ENCODE results near the gene GRIK1. TPM values are rescaled to one million over a fixed set of nuclear protein-coding genes. Genes with fewer than 3 reads are reported as not detected.

The GRIK1 gene
- total RNA-seq, 2 donors from 2014 or later: not detected

DNA sequence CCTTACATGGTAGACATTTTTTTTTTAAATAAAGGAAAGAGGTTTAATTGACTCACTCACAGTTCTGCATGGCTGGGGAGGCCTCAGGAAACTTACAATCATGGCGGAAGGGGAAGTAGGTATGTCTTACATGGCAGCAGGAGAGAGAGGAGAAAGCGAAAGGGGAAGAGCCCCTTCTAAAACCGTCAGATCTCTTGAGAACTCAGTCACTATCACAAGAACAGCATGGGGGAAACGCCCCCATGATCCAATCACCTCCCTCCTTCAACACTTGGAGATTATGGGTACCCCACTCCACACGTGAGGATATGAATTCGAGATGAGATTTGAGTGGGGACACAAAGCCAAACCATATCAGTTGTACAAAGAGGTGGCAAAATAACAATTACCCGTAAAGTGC is 301.7 kb downstream of the GRIK1 start:
- no peak for DNase-seq
- no peaks in the 10 kb centered on the region for H3K4me1 ChIP-seq (ENCODE audit: control insufficient read depth, insufficient read depth, low read length)
- no peak overlapping the region for H3K9ac ChIP-seq (ENCODE audit: extremely low read depth, low read length, poor library complexity, severe bottlenecking)
- H3K4me3 ChIP-seq (ENCODE audit: low read length): no peak overlapping the region
- Mint-ChIP-seq H3K27ac (no peak overlapping the region), H3K27me3 (ENCODE audit: insufficient read depth) (no peaks in the 10 kb centered on the region), H3K36me3 (ENCODE audit: low read depth) (no peaks in the 10 kb centered on the region), H3K4me1 (peaks cover 6% of the 10 kb centered on the region), H3K9me3 (no peaks in the 10 kb centered on the region), H3K4me3 (no peak overlapping the region)
- WGBS, 2 experiments (ENCODE audit: insufficient coverage in 1 of 2, insufficient read length in 1 of 2): 84 to 100% methylated on average over 1 to 6 of the region's 7 CpGs
- TF ChIP-seq, protein P1, sequence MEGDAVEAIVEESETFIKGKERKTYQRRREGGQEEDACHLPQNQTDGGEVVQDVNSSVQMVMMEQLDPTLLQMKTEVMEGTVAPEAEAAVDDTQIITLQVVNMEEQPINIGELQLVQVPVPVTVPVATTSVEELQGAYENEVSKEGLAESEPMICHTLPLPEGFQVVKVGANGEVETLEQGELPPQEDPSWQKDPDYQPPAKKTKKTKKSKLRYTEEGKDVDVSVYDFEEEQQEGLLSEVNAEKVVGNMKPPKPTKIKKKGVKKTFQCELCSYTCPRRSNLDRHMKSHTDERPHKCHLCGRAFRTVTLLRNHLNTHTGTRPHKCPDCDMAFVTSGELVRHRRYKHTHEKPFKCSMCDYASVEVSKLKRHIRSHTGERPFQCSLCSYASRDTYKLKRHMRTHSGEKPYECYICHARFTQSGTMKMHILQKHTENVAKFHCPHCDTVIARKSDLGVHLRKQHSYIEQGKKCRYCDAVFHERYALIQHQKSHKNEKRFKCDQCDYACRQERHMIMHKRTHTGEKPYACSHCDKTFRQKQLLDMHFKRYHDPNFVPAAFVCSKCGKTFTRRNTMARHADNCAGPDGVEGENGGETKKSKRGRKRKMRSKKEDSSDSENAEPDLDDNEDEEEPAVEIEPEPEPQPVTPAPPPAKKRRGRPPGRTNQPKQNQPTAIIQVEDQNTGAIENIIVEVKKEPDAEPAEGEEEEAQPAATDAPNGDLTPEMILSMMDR (conservative IDR thresholded peaks at IDR 0.05): no peak
- no peaks in the 10 kb centered on the region for H3K27me3 ChIP-seq (ENCODE audit: control insufficient read depth, insufficient read depth, low read length, poor library complexity, severe bottlenecking)
- no peaks in the 10 kb centered on the region for H3K36me3 ChIP-seq (ENCODE audit: control insufficient read depth, insufficient read depth, low read length)
- H3K27ac ChIP-seq (ENCODE audit: low read depth, low read length): no peak overlapping the region
- no peaks in the 10 kb centered on the region for H3K9me3 ChIP-seq (ENCODE audit: control insufficient read depth, low read length)

DNA sequence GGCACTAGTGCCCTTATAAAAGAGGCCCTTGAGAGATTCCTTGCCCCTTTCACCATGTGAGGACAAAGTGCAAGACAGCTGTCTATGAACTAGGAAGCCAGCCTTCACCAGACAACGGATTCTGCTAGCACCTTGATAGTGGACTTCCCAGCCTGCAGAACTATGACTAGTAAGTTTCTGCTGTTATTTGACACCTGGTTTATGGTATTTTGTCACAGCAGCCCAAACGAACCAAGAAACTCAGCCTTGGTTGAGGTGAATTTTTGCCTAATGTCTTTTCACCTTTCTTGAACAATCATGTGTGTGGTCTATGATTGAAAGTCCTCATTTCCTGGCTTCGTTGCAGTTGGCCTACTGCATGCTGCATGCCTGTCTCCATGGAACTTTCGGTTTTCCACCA is 302.2 kb downstream of the GRIK1 start:
- WGBS, 2 experiments (ENCODE audit: insufficient coverage in 1 of 2, insufficient read length in 1 of 2): 80 to 85% methylated on average over 2 to 4 of the region's 4 CpGs
- no peak for DNase-seq
- TF ChIP-seq, protein P1 (conservative IDR thresholded peaks at IDR 0.05): no peak
- H3K9me3 ChIP-seq (ENCODE audit: control insufficient read depth, low read length): no peaks in the 10 kb centered on the region
- Mint-ChIP-seq H3K27ac (no peak overlapping the region), H3K4me1 (peaks cover 6% of the 10 kb centered on the region), H3K4me3 (no peak overlapping the region), H3K36me3 (ENCODE audit: low read depth) (no peaks in the 10 kb centered on the region), H3K9me3 (no peaks in the 10 kb centered on the region), H3K27me3 (ENCODE audit: insufficient read depth) (no peaks in the 10 kb centered on the region)
- H3K9ac ChIP-seq (ENCODE audit: extremely low read depth, low read length, poor library complexity, severe bottlenecking): no peak overlapping the region
- H3K36me3 ChIP-seq (ENCODE audit: control insufficient read depth, insufficient read depth, low read length): no peaks in the 10 kb centered on the region
- H3K27ac ChIP-seq (ENCODE audit: low read depth, low read length): no peak overlapping the region
- no peaks in the 10 kb centered on the region for H3K4me1 ChIP-seq (ENCODE audit: control insufficient read depth, insufficient read depth, low read length)
- H3K27me3 ChIP-seq (ENCODE audit: control insufficient read depth, insufficient read depth, low read length, poor library complexity, severe bottlenecking): no peaks in the 10 kb centered on the region
- no peak overlapping the region for H3K4me3 ChIP-seq (ENCODE audit: low read length)

DNA sequence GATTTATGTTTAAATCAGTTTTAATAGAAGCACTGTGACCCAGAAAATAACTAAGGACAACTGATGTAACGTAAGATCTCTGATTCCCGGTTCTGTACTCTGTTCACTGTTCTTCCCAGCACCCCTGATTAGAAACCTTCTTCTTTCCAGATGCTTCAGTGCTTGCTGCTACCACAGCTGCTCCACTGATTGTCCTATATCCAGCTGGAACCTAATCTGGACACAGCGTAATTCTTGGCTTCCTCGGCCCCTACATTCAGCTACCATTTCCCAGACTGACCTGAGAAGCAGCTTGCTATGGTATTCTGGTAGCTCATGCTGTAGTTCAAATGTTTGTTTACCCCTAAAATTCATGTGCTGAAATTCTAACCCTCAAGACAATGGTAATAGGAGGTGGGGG is 302.7 kb downstream of the GRIK1 start:
- Histone ChIP-seq H3K9ac (ENCODE audit: extremely low read depth, low read length, poor library complexity, severe bottlenecking) (no peak overlapping the region), H3K9me3 (ENCODE audit: control insufficient read depth, low read length) (no peaks in the 10 kb centered on the region), H3K27me3 (ENCODE audit: control insufficient read depth, insufficient read depth, low read length, poor library complexity, severe bottlenecking) (no peaks in the 10 kb centered on the region), H3K27ac (ENCODE audit: low read depth, low read length) (no peak overlapping the region), H3K4me1 (ENCODE audit: control insufficient read depth, insufficient read depth, low read length) (no peaks in the 10 kb centered on the region), H3K36me3 (ENCODE audit: control insufficient read depth, insufficient read depth, low read length) (no peaks in the 10 kb centered on the region), H3K4me3 (ENCODE audit: low read length) (no peak overlapping the region)
- H3K9me3 Mint-ChIP-seq: no peaks in the 10 kb centered on the region
- 96 to 100% methylated on average over 2 to 4 of the region's 4 CpGs for WGBS, 2 experiments (ENCODE audit: insufficient coverage in 1 of 2, insufficient read length in 1 of 2)
- no peak overlapping the region for H3K27ac Mint-ChIP-seq
- H3K27me3 Mint-ChIP-seq (ENCODE audit: insufficient read depth): no peaks in the 10 kb centered on the region
- H3K4me3 Mint-ChIP-seq: no peak overlapping the region
- TF ChIP-seq, protein P1 (conservative IDR thresholded peaks at IDR 0.05): no peak
- H3K36me3 Mint-ChIP-seq (ENCODE audit: low read depth): no peaks in the 10 kb centered on the region
- peaks cover 6% of the 10 kb centered on the region for H3K4me1 Mint-ChIP-seq
- DNase-seq: no peak
